ENCODE results near the gene MED16.

Gene MED16

GRCh38 chr19:900043-900301, 7.0 kb upstream of the MED16 start:
- no peak overlapping the region for H3K4me3 ChIP-seq (ENCODE audit: low read length)
- no peak for DNase-seq (ENCODE audit: low read depth)

GRCh38 chr19:899336-900042, 6.5 kb upstream of the MED16 start:
- no peak overlapping the region for H3K4me3 ChIP-seq (ENCODE audit: low read length)
- TF ChIP-seq CTCF (IDR thresholded peaks at IDR 0.05; ENCODE audit: insufficient read depth, low read depth, low read length, missing control alignments), result no peak
- DNase-seq (ENCODE audit: low read depth), result no peak

More at GRCh38 chr19:900043-900301, 7.0 kb upstream of the MED16 start:
- no peak for TF ChIP-seq CTCF (IDR thresholded peaks at IDR 0.05; ENCODE audit: insufficient read depth, low read depth, low read length, missing control alignments)

GRCh38 chr19:898663-899062, 5.7 kb upstream of the MED16 start:
- no peak overlapping the region for H3K4me3 ChIP-seq (ENCODE audit: low read length)
- no peak for TF ChIP-seq CTCF (IDR thresholded peaks at IDR 0.05; ENCODE audit: insufficient read depth, low read depth, low read length, missing control alignments)
- no peak for DNase-seq (ENCODE audit: low read depth)

GRCh38 chr19:897442-898039, 4.6 kb upstream of the MED16 start:
- H3K4me3 ChIP-seq (ENCODE audit: low read length), result no peak overlapping the region
- DNase-seq (ENCODE audit: low read depth), result no peak
- TF ChIP-seq CTCF (IDR thresholded peaks at IDR 0.05; ENCODE audit: insufficient read depth, low read depth, low read length, missing control alignments), result no peak

GRCh38 chr19:896999-897398, 4.0 kb upstream of the MED16 start:
- TF ChIP-seq CTCF (IDR thresholded peaks at IDR 0.05; ENCODE audit: insufficient read depth, low read depth, low read length, missing control alignments), result no peak
- no peak overlapping the region for H3K4me3 ChIP-seq (ENCODE audit: low read length)
- DNase-seq (ENCODE audit: low read depth), result no peak

GRCh38 chr19:896434-896833, 3.4 kb upstream of the MED16 start:
- DNase-seq (ENCODE audit: low read depth), result no peak
- no peak overlapping the region for H3K4me3 ChIP-seq (ENCODE audit: low read length)
- no peak for TF ChIP-seq CTCF (IDR thresholded peaks at IDR 0.05; ENCODE audit: insufficient read depth, low read depth, low read length, missing control alignments)

Measured in epithelial cell of esophagus (primary cell).